NCI-H446 treated with DMSO at 0.1 percent for 48 hours (cell line): ENCODE results near the gene SIRPB2.

Experiments used
- DNase-seq: peaks from one replicate; lab custom pipeline; 2025; lab: John Stamatoyannopoulos, UW

The SIRPB2 gene

DNA sequence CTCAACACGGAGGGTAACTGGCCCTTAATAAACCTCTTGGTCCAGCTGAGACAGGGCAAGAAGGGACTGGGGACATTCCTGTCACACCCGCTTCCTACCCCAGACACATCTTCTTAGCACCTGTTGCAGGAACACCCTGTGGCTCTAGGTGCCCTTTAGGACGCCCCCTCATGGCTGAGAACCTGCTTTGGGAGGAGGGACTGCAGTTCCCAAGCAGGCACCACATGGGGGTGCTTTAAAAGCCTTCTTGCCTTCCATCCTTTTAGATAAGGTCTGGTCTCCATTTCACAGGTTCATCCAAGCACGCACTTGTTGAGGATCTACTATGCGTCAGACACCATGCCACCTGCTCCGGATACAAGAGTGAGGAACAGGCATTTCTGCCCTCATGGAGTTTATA, 51.2 kb downstream of the SIRPB2 start:
- no peak for DNase-seq

DNA sequence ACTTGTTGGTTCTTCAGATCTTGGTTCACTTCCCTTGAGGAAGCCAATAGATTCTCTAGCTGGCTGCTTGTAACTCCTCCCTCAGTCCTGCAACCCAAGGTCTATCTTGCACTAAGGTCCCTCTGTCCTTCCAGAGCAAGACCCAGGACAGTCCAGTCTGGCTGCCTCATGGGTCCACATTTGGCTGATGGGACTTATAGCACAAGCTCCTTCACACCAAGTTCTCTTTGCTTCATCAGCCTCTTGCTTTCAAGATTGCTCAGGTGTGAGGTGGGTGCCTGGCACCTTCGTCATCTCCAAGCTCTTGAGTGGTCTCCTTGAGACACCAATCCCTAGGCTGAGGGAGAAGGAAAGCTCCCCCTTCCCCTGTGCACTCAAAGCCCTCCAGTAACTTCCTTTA, 52.9 kb downstream of the SIRPB2 start:
- no peak for DNase-seq

- peak; percentile 6 for DNase-seq
Measured at GRCh38 chr20:1437235-1437904, 53.9 kb downstream of the SIRPB2 start.

DNA sequence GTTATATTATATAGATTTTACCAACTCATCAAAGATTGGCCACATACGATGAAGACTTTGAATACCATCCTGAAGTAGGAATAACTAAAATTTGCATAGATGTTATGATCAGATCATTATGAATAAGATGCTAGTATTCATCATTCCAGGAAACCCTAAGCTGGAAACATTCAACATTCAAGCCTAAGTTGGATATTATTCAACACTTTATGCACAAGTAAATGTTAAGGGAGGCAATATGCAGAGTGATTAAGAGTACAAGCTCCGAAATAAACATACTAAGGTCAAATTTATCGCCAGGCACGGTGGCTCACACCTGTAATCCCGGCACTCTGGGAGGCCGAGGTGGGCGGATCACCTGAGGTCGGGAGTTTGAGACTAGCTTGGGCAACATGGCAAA, 55.0 kb downstream of the SIRPB2 start:
- DNase-seq: no peak

DNA sequence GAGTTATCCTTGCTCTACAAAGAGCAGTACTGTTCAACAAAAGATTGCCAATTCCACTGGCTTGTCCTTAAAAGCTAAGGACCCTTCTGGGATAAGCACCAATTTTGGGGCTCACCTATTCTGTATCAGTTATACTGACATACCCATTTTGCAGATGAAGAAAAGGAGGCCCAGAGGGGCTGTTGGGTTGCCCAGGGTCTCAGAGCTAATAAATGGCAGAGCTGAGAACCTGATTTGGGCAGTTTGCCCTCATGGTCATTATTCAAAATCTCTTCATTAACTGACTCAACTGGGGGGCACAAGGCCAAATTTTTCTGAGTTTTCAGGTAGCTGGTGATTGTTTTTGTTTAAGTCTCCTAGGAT, 55.9 kb downstream of the SIRPB2 start:
- DNase-seq: no peak

DNA sequence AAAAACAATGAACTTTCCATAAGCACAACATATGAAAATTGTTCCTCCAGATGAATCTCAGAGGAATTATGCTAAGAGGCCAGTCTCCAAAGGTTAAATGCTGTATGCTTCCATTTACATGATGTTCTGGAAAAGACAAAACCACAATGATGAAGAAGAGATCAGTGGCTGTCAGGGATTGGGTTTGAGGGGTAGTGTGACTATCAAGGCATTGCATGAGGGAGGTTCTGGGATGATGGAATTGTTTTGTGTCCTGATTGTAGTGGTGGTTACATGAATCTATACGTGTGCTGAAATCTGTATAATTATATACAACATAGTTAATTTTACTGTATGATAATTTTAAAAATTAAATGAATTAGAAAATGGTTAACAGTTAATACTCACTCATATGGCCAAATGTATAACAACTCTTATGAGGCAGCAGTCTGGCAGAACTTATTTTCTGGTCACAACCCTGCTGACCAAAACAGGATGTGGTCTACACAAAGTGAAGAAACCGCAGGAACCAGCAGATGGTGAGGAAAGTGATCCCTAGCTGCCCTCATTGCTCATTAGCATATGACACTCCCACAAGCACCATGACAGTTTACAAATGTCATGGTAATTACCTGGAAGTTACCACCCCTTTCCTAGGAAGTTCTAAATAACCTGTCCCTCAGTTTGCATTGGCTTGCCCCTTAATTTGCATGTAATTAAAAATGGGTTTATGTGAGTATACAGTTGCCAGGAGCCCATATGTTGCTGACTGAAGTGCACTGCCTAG, 56.5 kb downstream of the SIRPB2 start:
- no peak for DNase-seq

DNA sequence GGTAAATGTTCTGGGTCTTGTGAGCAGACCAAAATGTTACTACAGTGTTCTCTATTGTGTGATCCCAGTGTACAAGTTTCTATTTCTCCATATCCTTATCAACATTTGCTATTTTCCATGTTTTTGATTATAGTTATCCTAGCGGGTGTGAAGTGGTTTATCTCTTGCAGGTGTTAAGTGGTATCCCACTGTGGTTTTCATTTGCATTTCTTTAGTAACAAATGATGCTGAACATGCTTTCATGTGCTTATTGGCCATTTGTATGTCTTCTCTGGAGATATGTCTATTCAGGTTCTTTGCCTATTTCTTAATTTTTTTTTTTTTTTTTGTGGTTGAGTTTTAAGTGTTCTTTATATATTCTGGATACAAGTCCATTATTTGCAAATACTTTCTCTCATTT, 60.1 kb downstream of the SIRPB2 start:
- no peak for DNase-seq

GRCh38 chr20:1430004-1430451, 61.2 kb downstream of the SIRPB2 start:
- no peak for DNase-seq

DNA sequence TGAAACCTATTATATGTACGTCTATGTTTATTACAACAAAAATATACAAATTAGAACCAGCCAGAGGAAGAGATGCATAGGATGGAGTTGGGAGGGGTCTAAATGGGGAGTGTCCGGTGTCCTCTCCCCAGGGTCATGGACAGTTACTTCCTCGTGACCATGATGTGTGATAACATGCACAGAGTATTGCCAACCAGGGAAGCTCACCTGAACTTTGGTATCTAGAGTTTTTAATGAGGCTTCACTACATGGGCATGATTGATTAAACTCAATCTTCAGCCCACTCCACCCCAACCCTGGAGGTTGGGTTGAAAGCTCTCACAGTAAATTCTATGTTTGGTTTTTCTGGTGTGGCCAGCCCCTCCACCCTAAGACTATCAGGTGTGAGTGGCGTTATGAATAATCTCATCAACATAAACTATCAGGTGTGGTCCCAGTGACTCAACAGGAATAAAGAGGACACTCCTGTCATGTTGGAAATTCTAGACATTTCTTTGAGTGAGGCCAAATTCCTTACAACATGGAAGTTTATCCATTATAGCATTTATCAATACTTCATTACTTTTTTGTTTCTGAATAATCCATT, 62.0 kb downstream of the SIRPB2 start:
- no peak for DNase-seq

DNA sequence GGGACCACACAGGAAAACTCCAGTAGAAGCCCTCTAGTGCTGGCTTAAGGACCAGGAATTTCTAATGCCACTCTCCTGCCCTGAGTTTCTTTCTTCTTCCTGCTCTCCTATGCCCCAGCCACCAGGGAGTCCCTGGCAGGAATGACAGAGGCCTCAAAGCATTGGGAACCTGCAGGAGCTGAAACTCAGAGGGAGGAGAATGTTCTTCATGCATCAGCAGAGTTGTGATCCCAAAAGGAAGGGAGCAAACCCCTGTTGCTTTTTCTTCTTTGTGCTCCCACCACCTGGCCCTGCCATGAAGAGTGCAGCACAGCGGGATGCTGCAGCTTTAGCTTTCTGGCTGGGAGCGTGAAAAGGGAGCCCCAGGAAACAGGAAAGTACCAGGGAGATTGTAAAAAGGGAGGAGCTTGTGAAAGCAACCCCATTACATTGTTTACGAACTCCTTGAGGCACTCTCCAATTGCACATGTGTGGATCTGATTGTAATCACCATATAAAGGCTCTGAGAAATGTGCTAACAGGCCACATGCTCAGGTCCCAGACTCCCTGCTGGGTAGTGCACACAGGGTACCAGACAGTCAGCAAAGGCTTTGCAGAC, 63.7 kb downstream of the SIRPB2 start:
- DNase-seq: no peak

GRCh38 chr20:1426231-1426849, 64.9 kb downstream of the SIRPB2 start:
- DNase-seq: no peak
